VCaP (cell line): ENCODE measurements around the gene NRP1.

Experiments
- H3K27ac ChIP-seq: fragments of 450-650 bp; 2 replicates; pipeline ENCODE4 v1.5.1; 2017
- CTCF ChIP-seq: fragments of 450-650 bp; conservative IDR thresholded peaks from 2 replicates; pipeline ENCODE4 v1.5.1; 2017; ENCODE audit warnings: mild to moderate bottlenecking, moderate library complexity

The NRP1 gene

GRCh38 chr10:33196710-33197491 lies 137.6 kb downstream of the NRP1 start:
- H3K27ac ChIP-seq = peak overlapping the region; percentile 79
- TF ChIP-seq CTCF = no peak

- H3K27ac ChIP-seq = peak overlapping the region; percentile 79
- TF ChIP-seq CTCF = no peak
Measured at GRCh38 chr10:33196377-33196706, 138.1 kb downstream of the NRP1 start.

- peak overlapping the region; percentile 79 for H3K27ac ChIP-seq
- TF ChIP-seq CTCF = no peak
Measured at GRCh38 chr10:33195608-33196376, 138.7 kb downstream of the NRP1 start.

- peak; percentile 59 for TF ChIP-seq CTCF
- peak overlapping the region; percentile 79 for H3K27ac ChIP-seq
Measured at GRCh38 chr10:33193701-33194521, 140.6 kb downstream of the NRP1 start.

- peak overlapping the region; percentile 79 for H3K27ac ChIP-seq
Measured at GRCh38 chr10:33193057-33193700, 141.3 kb downstream of the NRP1 start.

GRCh38 chr10:33192190-33192589 lies 142.3 kb downstream of the NRP1 start:
- no peak for TF ChIP-seq CTCF
- no peak overlapping the region for H3K27ac ChIP-seq

More at GRCh38 chr10:33193057-33193700, 141.3 kb downstream of the NRP1 start:
- peak; percentile 88 for TF ChIP-seq CTCF
